ENCODE results near the gene POU6F2.

- TF ChIP-seq, protein P1, sequence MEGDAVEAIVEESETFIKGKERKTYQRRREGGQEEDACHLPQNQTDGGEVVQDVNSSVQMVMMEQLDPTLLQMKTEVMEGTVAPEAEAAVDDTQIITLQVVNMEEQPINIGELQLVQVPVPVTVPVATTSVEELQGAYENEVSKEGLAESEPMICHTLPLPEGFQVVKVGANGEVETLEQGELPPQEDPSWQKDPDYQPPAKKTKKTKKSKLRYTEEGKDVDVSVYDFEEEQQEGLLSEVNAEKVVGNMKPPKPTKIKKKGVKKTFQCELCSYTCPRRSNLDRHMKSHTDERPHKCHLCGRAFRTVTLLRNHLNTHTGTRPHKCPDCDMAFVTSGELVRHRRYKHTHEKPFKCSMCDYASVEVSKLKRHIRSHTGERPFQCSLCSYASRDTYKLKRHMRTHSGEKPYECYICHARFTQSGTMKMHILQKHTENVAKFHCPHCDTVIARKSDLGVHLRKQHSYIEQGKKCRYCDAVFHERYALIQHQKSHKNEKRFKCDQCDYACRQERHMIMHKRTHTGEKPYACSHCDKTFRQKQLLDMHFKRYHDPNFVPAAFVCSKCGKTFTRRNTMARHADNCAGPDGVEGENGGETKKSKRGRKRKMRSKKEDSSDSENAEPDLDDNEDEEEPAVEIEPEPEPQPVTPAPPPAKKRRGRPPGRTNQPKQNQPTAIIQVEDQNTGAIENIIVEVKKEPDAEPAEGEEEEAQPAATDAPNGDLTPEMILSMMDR (IDR thresholded peaks at IDR 0.05), result no peak
- no peak for TF ChIP-seq EZH2 (IDR thresholded peaks at IDR 0.05; ENCODE audit: borderline replicate concordance, insufficient read depth, low read depth, low read length, poor library complexity, severe bottlenecking)
These were observed 165.0 kb downstream of the POU6F2 start for GRCh38 chr7:39142750-39143149.
